Mucosa of descending colon (tissue), 3 donors: Measurements from ENCODE around the gene TAS2R3. TPM values are rescaled to one million over a fixed set of nuclear protein-coding genes. Genes with fewer than 3 reads are reported as not detected.

Experiments
- ATAC-seq: fragments of 200-7000 bp; cut with Tn5 transposase; one replicate; pipeline ENCODE4 v1.9.1; 2020; ENCODE audit warnings: mild to moderate bottlenecking, moderate library complexity
- DNase-seq, 3 donors: peaks; one replicate each; pipeline ENCODE4 v3.0.0-alpha.2; 2020
- H3K36me3 ChIP-seq: fragments of 200-600 bp; one replicate; pipeline ENCODE4 v1.8.0; 2021; ENCODE audit warnings: low read depth, mild to moderate bottlenecking
- H3K4me1 ChIP-seq: fragments of 200-600 bp; one replicate; pipeline ENCODE4 v1.8.0; 2021; ENCODE audit warnings: low read depth, mild to moderate bottlenecking
- H3K4me3 ChIP-seq: fragments of 200-600 bp; one replicate; pipeline ENCODE4 v1.8.0; 2021; ENCODE audit warnings: mild to moderate bottlenecking
- H3K9me3 ChIP-seq: fragments of 200-600 bp; one replicate; pipeline ENCODE4 v1.8.0; 2021; ENCODE audit warnings: mild to moderate bottlenecking
- intact Hi-C, 2 donors: fragments of 100-400 bp; cut with DNase I in 1 of 2; cut with micrococcal nuclease in 1 of 2; formaldehyde crosslinking; loops; one replicate each; pipeline versions ENCODE4 v1.11.0 to v1.11.1; 2022; cut with DNase I, micrococcal nuclease
- total RNA-seq, 3 donors: library from RNA; stranded (reverse); fragmentation: NEBNext Ultra II Directional in 2 of 3; extraction: Animal tissue kit (Norgen Biotek cat#: 25700) in 2 of 3; gene quantifications; one replicate each; pipeline versions ENCODE4 v1.2.1 to v1.2.4, GENCODE V29; 2021 to 2023
- TF ChIP-seq, protein P1 (sequence below): fragments of 200-600 bp; IDR thresholded peaks from one replicate; pipeline ENCODE4 v1.8.0; 2022; ENCODE audit warnings: antibody characterized with exemption, mild to moderate bottlenecking
- donor health status: DM: no; HTN: no; CAD: no; lungs with moderate emphysema.
- donor health status: DM: no; HTN: no; CAD: no.
- donor health status: DM: no; HTN: yes; CAD: no.

Gene TAS2R3
- total RNA-seq, 3 donors from 2014 or later = 1.8 to 3.0 (median 2.7) TPM

DNA sequence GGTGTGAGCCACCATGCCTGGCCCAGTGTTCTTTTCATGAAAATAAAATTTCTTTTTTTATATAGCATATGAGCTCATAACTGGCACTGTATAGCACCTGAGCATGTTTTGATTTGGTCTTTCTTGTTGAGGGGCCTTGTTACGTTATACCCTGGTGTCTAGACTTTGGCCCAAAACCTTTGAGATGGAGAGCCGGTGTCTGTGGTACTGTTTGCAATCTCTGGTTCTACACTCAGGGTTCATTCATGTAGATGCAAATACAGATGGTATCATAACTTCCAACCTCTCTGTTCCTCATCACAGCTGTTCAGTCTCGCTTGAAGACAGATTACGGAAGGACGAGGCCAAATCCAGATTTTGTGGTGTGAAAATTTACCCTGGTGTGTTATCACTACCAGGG, 26.0 kb downstream of the TAS2R3 start, which contains the start of gene TAS2R5:
TSS of gene TAS2R5 (plus strand) at position 301 of the 400 bp plus-strand sequence. CDS start 145 bp downstream, outside the sequence.
- no peak within 1 kb of the TSS for H3K4me3 ChIP-seq
- DNase-seq (no peak), ATAC-seq (no peak)
- H3K4me1 ChIP-seq = no peaks in the 10 kb centered on the region
- TF ChIP-seq, protein P1, sequence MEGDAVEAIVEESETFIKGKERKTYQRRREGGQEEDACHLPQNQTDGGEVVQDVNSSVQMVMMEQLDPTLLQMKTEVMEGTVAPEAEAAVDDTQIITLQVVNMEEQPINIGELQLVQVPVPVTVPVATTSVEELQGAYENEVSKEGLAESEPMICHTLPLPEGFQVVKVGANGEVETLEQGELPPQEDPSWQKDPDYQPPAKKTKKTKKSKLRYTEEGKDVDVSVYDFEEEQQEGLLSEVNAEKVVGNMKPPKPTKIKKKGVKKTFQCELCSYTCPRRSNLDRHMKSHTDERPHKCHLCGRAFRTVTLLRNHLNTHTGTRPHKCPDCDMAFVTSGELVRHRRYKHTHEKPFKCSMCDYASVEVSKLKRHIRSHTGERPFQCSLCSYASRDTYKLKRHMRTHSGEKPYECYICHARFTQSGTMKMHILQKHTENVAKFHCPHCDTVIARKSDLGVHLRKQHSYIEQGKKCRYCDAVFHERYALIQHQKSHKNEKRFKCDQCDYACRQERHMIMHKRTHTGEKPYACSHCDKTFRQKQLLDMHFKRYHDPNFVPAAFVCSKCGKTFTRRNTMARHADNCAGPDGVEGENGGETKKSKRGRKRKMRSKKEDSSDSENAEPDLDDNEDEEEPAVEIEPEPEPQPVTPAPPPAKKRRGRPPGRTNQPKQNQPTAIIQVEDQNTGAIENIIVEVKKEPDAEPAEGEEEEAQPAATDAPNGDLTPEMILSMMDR = no peak
- intact Hi-C loops = loop anchor here in 1 of 2 donors (10.0 kb wide), 1 partner anchor 135 kb away; no protein-coding TSS in a partner anchor
- H3K9me3 ChIP-seq = no peaks in the 10 kb centered on the region
- H3K36me3 ChIP-seq = no peaks in the 10 kb centered on the region

DNA sequence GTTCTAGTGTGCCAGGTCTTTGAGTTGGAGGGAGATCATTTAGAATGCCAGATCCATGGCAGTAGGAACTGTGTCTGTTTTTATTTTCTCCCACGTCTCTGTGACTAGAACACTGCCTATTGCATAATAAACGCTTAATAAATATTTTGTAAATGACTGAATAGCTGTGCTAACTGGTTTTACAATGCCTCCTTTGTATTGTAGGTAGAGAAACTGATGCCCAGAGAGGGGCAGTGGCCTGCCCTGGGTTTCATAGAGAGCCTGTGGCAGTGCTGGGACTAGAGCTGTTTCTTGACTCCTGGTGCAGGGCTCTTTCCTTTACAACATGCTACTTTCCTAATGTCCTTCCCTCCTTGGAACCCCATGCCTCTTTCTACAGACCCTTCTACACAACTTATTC, 28.6 kb downstream of the TAS2R3 start:
- H3K9me3 ChIP-seq = no peaks in the 10 kb centered on the region
- no peaks in the 10 kb centered on the region for H3K36me3 ChIP-seq
- no peaks in the 10 kb centered on the region for H3K4me1 ChIP-seq
- intact Hi-C loops = no loop called here
- no peak overlapping the region for H3K4me3 ChIP-seq
- DNase-seq (no peak), ATAC-seq (no peak)
- TF ChIP-seq, protein P1 = no peak

Other genes starting within 250 kb of the TAS2R3 start
- 10 to 100 TPM; 16.7 to 20.7 (median 17.6) TPM for gene AGK, start 212.7 kb upstream of the TAS2R3 start, total RNA-seq
- gene DENND11, start 61.9 kb upstream of the TAS2R3 start, total RNA-seq = 10 to 100 TPM; 25.6 to 38.1 (median 28.0) TPM
- gene WEE2, start 55.7 kb upstream of the TAS2R3 start, total RNA-seq = not detected
- gene SSBP1, start 25.7 kb upstream of the TAS2R3 start, total RNA-seq = 10 to 100 TPM; 67.3 to 96.4 (median 81.6) TPM
- 1 to 10 TPM; 1.1 to 2.3 (median 2.1) TPM for gene TAS2R4, start 12.6 kb downstream of the TAS2R3 start, total RNA-seq
- gene TAS2R5, start 26.1 kb downstream of the TAS2R3 start, total RNA-seq = 1 to 10 TPM; 1.1 to 2.7 (median 2.4) TPM
- gene PRSS37, start 77.4 kb downstream of the TAS2R3 start, total RNA-seq = not detected
- gene OR9A4, start 152.3 kb downstream of the TAS2R3 start, total RNA-seq = under 1 TPM in 1 of 3 donors, not detected in 2; 0.26 TPM
- gene CLEC5A, start 182.9 kb downstream of the TAS2R3 start, total RNA-seq = under 1 TPM in 2 of 3 donors, not detected in 1; 0.38 to 0.41 TPM
- gene TAS2R38, start 209.7 kb downstream of the TAS2R3 start, total RNA-seq = under 1 TPM in 1 of 3 donors, not detected in 2; 0.35 TPM
- gene MGAM, start 231.8 kb downstream of the TAS2R3 start, total RNA-seq = 1 to 10 TPM; 1.7 to 3.0 (median 1.8) TPM